Astrocyte of the cerebellum (primary cell): ENCODE measurements around the gene CDKN2B-AS1.

Source experiments
- DNase-seq: peaks from one replicate; pipeline ENCODE4 v3.0.0-alpha.2; 2011; ENCODE audit warnings: low read depth
- H3K4me3 ChIP-seq: 2 replicates; pipeline ENCODE4 v1.5.1; 2011; ENCODE audit warnings: mild to moderate bottlenecking, low read depth, low read length, moderate library complexity
- in situ Hi-C: cut with HindIII; loops from 2 replicates; pipeline ENCODE4 v1.10.0; 2017; ENCODE audit warnings: low sequenced_read_pairs
- TF ChIP-seq, protein P1 (sequence below): IDR thresholded peaks from 2 replicates; pipeline ENCODE4 v1.5.1; 2012; ENCODE audit warnings: low read length, low read depth, moderate library complexity, mild to moderate bottlenecking; ENCODE audit errors: missing control alignments

CDKN2B-AS1 gene

DNA sequence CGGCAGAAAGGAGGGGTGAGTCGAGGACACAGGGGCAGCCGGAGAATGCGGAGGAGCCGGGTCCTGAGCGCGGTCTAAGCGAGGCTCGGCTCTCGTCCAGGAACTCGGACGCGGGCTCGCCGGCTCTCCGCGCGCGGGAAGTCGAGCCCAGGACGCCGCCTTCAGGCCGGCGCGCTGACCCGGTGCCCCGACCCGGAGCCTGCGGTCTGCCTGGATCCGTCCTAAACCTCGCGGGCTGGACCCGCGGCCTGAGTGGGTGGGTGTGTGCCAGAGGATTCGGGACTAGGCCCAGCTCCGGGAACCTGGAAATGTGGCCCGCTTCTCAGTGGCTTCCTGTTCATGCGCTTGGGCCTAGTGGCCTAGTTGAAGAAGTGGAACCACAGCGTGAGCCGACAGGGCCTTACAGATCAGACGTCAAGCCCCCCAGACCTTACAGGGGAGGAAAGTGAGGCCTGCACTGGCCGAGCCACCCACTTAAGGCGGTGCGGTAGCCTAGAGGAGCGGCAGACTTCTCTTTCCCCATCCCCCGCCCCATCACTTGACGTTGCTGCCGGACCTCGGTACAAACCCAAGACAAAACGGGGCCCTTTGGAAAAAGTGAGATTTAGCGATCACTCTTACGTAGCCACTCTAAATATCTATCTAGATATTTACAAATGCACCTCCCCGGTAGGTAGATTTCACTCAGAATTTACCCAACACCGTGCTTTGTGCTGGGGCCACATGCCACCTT, 1.2 kb downstream of the CDKN2B-AS1 start:
- H3K4me3 ChIP-seq = peak overlapping the region; percentile 78
- TF ChIP-seq, protein P1, sequence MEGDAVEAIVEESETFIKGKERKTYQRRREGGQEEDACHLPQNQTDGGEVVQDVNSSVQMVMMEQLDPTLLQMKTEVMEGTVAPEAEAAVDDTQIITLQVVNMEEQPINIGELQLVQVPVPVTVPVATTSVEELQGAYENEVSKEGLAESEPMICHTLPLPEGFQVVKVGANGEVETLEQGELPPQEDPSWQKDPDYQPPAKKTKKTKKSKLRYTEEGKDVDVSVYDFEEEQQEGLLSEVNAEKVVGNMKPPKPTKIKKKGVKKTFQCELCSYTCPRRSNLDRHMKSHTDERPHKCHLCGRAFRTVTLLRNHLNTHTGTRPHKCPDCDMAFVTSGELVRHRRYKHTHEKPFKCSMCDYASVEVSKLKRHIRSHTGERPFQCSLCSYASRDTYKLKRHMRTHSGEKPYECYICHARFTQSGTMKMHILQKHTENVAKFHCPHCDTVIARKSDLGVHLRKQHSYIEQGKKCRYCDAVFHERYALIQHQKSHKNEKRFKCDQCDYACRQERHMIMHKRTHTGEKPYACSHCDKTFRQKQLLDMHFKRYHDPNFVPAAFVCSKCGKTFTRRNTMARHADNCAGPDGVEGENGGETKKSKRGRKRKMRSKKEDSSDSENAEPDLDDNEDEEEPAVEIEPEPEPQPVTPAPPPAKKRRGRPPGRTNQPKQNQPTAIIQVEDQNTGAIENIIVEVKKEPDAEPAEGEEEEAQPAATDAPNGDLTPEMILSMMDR = peak; percentile 41
- no peak for DNase-seq
- in situ Hi-C loops = no loop called here

DNA sequence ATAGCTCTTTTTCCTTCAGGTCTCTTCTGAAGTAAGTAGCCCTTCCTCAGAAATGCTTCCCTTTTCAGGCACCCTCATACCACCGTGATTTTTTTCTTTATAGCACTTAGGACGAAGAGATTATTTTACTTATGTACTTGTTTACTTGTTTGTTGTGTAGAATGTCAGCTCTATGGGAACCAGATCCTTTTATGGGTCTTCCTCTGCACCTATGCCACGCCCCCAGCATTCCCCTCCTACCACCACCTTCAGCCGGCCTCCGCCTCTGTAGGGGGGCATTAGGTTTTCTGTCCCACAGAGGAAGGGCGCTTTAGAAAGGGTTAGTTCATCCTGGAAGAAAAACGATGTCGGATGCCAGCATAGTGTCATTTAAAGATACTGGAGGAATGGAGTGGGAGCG, 1.8 kb downstream of the CDKN2B-AS1 start:
- TF ChIP-seq, protein P1 = no peak
- in situ Hi-C loops = no loop called here
- H3K4me3 ChIP-seq = peak overlapping the region; percentile 78
- no peak for DNase-seq

DNA sequence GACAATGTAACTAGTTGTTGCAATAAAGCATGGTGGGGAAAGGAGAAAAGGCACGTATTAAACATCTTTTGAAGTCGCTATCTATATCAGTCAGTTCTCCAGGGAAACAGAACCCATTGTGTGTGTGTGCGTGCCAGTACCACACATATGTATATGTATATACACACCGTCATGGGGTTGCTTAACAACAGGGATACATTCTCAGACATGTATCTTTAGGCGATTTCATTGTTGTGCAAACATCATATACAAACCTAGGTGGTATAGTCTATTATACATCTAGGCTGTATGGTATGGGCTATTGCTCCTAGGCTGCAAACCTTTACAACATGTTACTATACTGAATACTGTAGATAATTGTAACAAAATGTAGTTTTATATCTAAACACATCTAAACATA, 2.3 kb downstream of the CDKN2B-AS1 start:
- peak overlapping the region; percentile 78 for H3K4me3 ChIP-seq
- TF ChIP-seq, protein P1 = no peak
- no peak for DNase-seq
- in situ Hi-C loops = no loop called here

DNA sequence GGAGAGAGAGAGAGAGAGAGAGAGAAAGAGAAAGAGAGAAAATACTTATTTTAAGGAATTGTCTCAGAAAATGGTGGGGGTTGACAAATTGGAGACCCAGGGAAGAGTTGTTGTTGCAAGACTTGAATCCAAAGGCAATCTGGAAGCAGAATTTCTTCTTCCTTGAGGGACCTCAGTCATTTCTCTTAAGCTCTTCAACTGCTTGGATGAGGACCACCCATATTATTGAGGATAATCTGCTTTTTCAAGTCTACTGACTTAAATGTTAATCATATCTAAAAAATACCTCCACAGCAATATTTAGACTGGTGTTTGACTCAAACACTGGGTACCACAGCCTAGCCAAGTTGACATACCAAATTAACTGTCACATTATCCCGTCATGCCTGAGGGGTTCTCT, 2.9 kb downstream of the CDKN2B-AS1 start:
- TF ChIP-seq, protein P1 = no peak
- in situ Hi-C loops = no loop called here
- H3K4me3 ChIP-seq = no peak overlapping the region
- no peak for DNase-seq

DNA sequence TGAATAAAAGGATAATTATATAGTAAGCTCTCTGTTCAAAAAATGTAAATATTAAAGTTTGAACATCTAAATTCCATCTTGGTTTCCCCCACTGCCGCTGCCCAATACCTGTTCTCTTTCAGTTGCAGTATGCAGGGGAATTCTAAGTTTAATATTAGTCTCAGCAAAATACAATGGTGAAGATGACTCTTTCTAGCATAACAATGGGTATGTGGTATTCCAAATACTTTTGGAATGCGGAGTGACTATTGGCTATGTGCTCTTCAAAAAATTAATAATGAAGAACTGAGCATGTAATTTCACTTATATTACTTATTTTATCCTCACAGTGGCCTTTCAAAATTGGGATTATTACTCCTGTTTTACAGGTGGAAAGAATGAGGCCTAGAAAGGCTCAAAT, 3.4 kb downstream of the CDKN2B-AS1 start:
- no peak for DNase-seq
- no peak overlapping the region for H3K4me3 ChIP-seq
- TF ChIP-seq, protein P1 = no peak
- in situ Hi-C loops = no loop called here

DNA sequence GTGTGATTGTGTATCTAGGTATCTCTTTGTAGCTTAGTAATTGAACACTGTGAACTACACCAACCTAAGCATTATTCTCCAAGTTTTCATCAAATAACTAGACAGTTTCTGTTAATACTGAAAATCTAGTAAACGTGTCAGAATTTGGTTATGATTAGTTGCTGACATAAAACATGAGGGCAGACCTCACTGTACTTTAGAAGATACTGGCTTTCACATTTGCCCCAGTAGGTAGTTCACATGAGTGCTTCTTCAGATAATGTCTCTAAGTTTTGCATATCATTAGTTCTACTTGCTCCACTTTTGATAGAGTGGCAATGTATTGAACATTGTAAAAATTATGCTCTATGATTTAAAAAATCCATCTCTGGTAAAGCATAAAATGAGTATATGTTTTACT, 7.4 kb downstream of the CDKN2B-AS1 start:
- H3K4me3 ChIP-seq = no peak overlapping the region
- in situ Hi-C loops = loop anchor here (25.0 kb wide), 1 partner anchor 190 kb away; the partner anchor contains the start of gene MTAP
- DNase-seq = no peak
- TF ChIP-seq, protein P1 = no peak
